ENCODE data around the gene CDADC1.
"Not testable (repeated sequence)": the region's sequence is repeated elsewhere in the genome, so short reads cannot be mapped to it uniquely, and the experiment has no call there.

The CDADC1 gene

DNA sequence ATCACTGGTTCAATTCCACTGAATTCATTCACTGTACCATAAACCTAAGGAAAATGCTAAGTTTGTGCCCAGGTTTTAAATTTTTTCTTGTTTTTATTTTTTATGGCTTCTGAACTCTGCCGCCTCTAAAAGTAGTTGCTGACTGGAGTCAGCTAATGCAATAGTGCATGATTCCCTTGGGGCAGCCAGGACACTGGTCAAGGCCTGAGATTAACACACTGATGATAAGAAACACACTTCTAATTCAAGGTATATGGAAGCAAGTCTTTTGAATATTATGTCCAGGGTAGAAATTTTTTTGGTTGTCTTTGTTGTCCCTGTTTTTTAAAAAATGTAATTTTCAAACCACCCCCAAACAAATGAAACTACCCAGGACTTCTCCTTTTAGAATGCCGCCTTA, 72.2 kb downstream of the CDADC1 start:
- no peak for DNase-seq

DNA sequence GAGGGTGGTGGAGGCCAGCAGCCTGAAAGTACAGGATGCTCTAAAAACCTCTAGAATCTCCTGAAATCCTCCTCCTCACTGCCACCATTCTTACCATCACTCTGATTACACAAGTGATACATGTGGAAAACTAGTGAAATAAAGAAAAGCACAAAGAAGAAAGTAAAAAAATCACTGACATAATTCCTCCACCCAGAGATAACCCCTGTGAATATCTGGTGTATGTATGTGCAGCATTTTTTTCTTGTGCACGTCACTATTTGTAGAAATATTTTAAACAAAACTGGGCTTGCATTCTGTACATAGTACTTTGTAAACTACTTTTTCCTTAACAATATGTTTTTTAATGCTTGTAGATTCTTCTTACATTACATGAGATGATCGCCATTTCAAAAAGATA, 73.2 kb downstream of the CDADC1 start:
- no peak for DNase-seq

DNA sequence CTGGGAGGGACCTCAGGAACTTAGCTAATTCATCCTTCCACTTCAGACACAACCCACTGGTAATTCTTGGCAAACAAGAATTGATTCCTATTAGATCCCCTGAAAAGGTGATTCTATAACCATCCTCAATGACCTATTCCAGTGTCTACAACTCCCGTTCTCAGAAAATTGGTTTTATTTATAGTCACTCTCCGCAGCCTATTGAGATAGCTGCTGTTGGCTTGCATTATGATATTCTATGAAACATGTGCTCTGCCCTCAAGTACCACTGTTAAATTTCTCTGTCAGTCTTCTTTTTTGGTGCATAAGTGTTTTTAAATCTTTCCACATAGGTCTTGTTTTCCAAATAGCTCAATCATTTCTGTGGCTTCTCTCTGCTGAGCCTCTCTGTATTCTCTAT, 75.0 kb downstream of the CDADC1 start:
- no peak for DNase-seq

DNA sequence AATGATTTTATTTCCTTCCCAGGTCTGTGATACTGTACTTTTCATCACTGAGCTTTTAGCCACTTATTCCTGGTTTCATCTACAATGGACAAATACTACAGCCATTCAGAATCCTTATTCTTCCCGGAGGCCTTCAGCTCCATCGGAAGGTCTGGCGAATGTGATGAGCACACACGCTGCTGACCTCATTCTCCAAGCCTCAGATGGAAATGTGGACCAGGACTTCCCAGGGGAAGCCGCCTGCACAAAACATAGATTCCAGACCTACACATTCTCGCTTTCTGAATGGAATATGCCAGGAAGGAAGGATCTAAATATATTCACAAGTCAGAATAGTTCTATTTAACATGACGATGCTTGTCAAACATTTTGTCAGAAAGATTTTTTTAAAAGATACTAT, 75.6 kb downstream of the CDADC1 start:
- no peak for DNase-seq

DNA sequence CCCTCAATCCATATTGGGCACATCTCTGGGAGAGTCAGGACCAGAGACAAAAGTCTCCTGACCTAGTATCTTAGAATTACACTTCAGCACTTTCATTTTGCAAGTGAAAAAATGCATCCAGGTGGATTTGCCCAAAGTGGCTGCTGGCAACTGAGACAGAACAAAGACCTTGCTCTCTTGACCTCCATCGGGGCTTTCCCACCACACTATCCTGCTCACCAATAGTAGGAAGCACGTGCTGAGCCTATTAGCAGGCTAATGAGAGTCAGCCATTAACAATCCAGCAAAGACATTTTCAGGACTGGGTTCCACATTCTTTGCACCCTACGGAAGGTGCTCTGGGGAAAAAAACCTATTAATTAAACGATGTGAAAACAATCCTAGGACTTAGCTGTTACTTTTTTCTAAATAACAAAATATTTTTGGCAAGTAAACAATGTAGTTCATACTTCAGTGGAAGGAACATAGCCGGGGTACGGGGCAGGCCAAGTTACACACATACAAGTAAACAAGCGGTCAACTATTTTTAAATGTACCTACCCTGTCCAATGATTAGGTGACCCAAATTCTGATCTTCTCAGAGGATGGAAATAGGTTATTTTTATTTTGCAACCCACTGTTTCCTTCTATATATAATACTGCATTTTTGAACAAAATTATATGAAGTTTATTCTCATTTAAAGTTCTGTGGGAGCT, 78.6 kb downstream of the CDADC1 start:
- no peak for DNase-seq

DNA sequence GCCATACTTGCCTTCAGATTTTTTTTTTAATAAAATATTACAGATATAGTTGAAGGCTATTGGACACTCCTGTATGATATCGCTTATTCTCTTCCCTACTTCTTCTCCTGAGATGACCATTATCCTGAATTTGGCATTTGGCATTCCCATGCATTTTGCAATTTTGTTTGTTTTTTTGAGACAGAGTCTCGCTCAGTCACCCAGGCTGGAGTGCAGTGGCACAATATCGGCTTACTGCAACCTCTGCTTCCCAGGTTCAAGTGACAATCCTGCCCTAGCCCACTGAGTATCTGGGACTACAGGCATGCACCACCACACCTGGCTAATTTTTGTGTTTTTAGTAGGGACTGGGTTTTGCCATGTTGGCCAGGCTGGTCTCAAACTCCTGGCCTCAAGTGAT, 79.4 kb downstream of the CDADC1 start:
- DNase-seq, result not testable (repeated sequence)

DNA sequence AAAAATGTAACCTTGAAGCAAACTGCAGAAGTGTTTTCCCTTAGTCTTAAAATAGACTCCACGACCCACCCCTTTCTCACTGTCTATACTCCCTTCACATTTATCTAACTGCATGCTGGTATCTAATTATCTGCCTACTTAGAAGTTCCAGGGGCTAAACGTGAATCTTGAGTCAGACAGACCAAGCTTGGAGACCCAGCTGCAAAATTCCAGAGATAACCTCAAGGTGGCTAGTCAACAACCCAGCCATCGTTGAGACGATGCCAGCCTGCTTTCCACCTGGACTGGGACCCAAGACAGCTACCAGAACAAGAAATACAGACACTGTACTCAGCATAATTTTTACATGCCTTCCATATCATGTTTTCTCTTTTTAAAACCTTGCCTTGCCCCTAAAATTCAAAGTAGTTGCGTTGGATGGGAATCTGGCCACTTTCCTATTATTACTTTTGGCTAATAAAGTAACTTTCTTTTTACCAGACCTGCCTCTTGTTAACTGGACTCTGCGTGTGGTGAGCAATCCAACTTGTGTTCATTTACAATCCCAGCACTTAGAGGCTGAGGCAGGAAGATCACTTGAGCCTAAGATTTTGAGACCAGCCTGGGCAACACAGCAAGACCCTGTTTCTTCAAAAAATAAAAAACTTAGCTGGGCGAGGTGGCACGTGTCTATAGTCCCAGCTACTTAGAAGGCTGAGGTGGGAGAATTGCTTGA, 82.3 kb downstream of the CDADC1 start:
- no peak for DNase-seq

DNA sequence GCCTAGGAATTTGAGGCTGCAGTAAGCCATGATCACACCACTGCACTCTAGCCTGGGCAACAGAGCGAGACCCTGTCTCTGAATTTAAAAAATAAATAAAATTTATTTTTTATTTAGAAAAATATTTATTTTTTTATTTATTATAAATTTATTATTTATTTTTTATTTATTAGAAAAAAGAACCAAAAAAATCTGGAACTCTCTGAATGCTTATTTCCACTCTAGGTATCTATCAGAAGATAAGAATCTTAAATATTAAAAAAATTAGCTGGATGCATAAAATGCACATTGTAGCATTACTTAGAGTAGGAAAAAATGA, 82.8 kb downstream of the CDADC1 start:
- DNase-seq, result no peak

DNA sequence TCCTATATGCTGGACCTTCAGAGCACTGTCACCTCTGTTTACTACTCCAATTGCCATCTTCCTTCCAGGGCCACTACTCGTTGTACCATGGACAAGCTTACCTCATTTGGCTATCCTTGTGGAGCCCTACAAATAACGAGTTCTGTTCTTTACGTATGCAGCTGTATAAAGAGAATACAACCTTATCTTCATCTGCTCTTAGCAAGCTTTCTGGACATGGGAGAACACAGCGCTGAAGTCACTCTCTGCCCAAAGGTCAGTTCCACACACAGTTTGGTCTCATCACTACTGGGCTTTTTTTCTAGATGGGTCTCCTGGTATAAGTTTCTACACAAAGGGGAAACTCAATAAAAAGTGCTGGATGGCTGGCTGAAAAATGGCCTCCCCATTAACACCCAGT, 88.9 kb downstream of the CDADC1 start:
- no peak for DNase-seq

DNA sequence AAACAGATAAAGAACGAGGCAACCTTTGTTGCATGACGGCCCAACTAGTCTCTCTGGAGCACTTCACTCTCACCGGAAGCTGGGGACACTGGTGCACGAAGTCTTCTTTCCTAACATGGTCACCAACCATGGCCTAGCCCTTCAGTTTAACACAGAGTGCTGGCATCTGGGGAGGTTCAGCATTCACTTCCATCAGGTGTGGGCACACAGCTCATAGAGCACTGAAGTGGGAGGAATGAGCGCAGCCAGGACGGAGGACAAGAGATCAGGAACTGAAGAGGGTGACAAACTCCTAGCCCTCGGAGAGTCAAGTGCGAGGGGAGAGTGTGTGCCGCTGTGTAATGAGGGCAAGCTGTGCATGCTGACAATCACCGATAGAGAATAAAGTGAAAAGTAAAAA, 92.4 kb downstream of the CDADC1 start:
- DNase-seq, result no peak

DNA sequence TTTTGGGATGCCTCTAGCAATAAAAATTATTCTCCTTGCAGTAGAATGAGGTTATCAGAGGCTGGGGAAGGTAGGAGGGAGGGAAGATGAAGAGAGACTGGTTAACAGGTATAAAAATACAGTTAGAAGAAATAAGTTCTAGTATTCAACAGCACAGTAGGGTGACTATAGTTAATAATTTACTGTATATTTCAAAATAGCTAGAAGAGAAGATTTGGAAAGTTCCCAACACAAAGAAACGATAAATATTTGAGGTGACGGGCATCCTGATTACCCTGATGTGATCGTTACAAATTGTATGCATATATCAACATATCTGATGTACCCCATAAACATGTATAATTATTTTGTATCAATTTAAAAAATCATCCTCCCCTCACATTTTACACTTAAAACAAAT, 93.8 kb downstream of the CDADC1 start:
- no peak for DNase-seq

DNA sequence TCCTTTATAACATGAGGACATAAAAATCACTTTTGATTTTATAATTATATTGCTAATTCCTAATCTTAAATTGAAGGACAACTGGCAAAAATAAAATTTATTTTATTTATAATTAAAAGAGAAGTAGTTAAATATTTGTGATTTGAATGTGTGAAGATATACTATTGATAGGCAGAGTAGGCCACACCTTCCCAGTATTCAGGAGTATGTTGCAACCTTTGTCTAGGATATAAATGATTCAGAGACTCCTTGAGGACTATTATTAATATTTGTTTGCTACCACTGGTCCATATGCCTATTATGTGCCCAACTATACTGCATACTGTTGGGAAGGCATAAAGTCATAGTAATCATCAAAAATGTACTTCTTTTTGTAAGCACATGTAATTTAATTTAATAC, 94.2 kb downstream of the CDADC1 start:
- DNase-seq, result no peak

DNA sequence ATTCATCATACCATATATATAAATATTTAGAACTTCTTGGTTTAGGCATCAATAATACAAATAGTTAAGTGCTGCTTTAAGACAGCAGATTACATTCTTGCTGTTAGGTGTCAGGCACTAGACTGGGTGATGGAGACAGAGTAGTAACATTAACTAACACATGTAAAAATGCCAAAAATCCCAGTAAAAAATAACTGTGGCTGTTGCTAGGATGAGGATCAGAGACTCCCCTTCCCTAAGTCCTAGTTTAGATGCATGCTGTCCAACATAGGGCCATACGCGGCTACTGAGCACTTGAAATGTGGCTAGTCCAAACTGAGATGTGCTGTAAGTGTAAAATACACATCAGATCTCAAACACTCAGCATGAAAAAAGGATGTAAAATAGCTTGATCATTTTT, 94.7 kb downstream of the CDADC1 start:
- no peak for DNase-seq
